NCI-H2196 (cell line): ENCODE results near the gene VPS37D.

Source experiments
- DNase-seq: peaks from one replicate; lab custom pipeline; 2025; ENCODE audit not compliant: unreplicated experiment; lab: John Stamatoyannopoulos, UW

The VPS37D gene

GRCh38 chr7:73678862-73679261 is 11.2 kb downstream of the VPS37D start:
- DNase-seq, result no peak

GRCh38 chr7:73679709-73680108 is 12.1 kb downstream of the VPS37D start:
- no peak for DNase-seq

GRCh38 chr7:73680501-73680900 is 12.9 kb downstream of the VPS37D start:
- no peak for DNase-seq

- no peak for DNase-seq
Measured at GRCh38 chr7:73681031-73681430, 13.4 kb downstream of the VPS37D start.

GRCh38 chr7:73682745-73683055 is 15.1 kb downstream of the VPS37D start:
- no peak for DNase-seq

- peak; percentile 92 for DNase-seq
Measured at GRCh38 chr7:73683056-73683787, 15.6 kb downstream of the VPS37D start, which contains the start of the genes BUD23 and DNAJC30. Gene BUD23, plus strand, starts transcription at chr7:73683597. Its CDS starts 29 bp downstream, at chr7:73683626. Gene DNAJC30, minus strand, starts transcription at chr7:73683453. Its CDS starts 30 bp downstream, at chr7:73683423.

GRCh38 chr7:73683788-73684693 is 16.4 kb downstream of the VPS37D start:
- DNase-seq, result no peak

GRCh38 chr7:73685311-73685710 is 17.7 kb downstream of the VPS37D start:
- DNase-seq, result no peak

- DNase-seq, result no peak
Measured at GRCh38 chr7:73688288-73688687, 20.7 kb downstream of the VPS37D start.

GRCh38 chr7:73690646-73691045 is 23.0 kb downstream of the VPS37D start:
- DNase-seq, result no peak

- no peak for DNase-seq
Measured at GRCh38 chr7:73696372-73696771, 28.7 kb downstream of the VPS37D start.

GRCh38 chr7:73698410-73698809 is 30.8 kb downstream of the VPS37D start:
- no peak for DNase-seq

GRCh38 chr7:73699370-73700068 is 31.9 kb downstream of the VPS37D start:
- DNase-seq, result no peak

GRCh38 chr7:73700069-73700423 is 32.4 kb downstream of the VPS37D start:
- no peak for DNase-seq

GRCh38 chr7:73700581-73701134 is 33.0 kb downstream of the VPS37D start:
- no peak for DNase-seq

- peak; percentile 33 for DNase-seq
Measured at GRCh38 chr7:73701357-73701995, 33.8 kb downstream of the VPS37D start.

- no peak for DNase-seq
Measured at GRCh38 chr7:73702226-73702625, 34.6 kb downstream of the VPS37D start.

- no peak for DNase-seq
Measured at GRCh38 chr7:73702665-73703064, 35.0 kb downstream of the VPS37D start.

- no peak for DNase-seq
Measured at GRCh38 chr7:73703225-73703624, 35.6 kb downstream of the VPS37D start.

GRCh38 chr7:73703757-73704639 is 36.4 kb downstream of the VPS37D start:
- DNase-seq, result no peak
